ENCODE results near the gene PTPRN2. TPM values are rescaled to one million over a fixed set of nuclear protein-coding genes. Genes with fewer than 3 reads are reported as not detected.

PTPRN2 gene
- total RNA-seq, 1 experiment from 2014 or later, result 0.11 TPM

- BruUV-seq (replicated peaks), result no TSS peak
- CTCF ChIA-PET, result no interaction called here
- POLR2A ChIA-PET (ENCODE audit: low non-redundant PET), result no interaction called here
- Histone ChIP-seq H3K27ac (ENCODE audit: low read depth, low read length, poor library complexity, severe bottlenecking) (no peak overlapping the region), H3K4me3 (ENCODE audit: low read depth, low read length, poor library complexity, severe bottlenecking) (no peak overlapping the region), H3K27me3 (replicated peaks; ENCODE audit: insufficient read depth, low read depth, low read length, poor library complexity) (peaks cover 6% of the 10 kb centered on the region), H3K9me3 (ENCODE audit: low read depth, low read length, poor library complexity, severe bottlenecking) (peaks cover 6% of the 10 kb centered on the region), H3K4me1 (ENCODE audit: insufficient read depth, low read length, poor library complexity, severe bottlenecking) (no peaks in the 10 kb centered on the region), H3K36me3 (ENCODE audit: insufficient read depth, low read length, poor library complexity, severe bottlenecking) (no peaks in the 10 kb centered on the region)
- DNase-seq (ENCODE audit: low spot score), result no peak
- intact Hi-C loops (cut with micrococcal nuclease; ENCODE audit: unreplicated experiment), result no loop called here
- TF ChIP-seq EZH2 (IDR thresholded peaks at IDR 0.05; ENCODE audit: borderline replicate concordance, low read depth, low read length, poor library complexity, severe bottlenecking) (no peak), CTCF (conservative IDR thresholded peaks at IDR 0.05; ENCODE audit: low read depth, low read length) (no peak)
Measured at GRCh38 chr7:157955348-157955999, 632.1 kb downstream of the PTPRN2 start.

GRCh38 chr7:157954901-157955300 lies 632.7 kb downstream of the PTPRN2 start:
- Histone ChIP-seq H3K4me3 (ENCODE audit: low read depth, low read length, poor library complexity, severe bottlenecking) (no peak overlapping the region), H3K36me3 (ENCODE audit: insufficient read depth, low read length, poor library complexity, severe bottlenecking) (no peaks in the 10 kb centered on the region), H3K27me3 (replicated peaks; ENCODE audit: insufficient read depth, low read depth, low read length, poor library complexity) (no peaks in the 10 kb centered on the region), H3K27ac (ENCODE audit: low read depth, low read length, poor library complexity, severe bottlenecking) (no peak overlapping the region), H3K9me3 (ENCODE audit: low read depth, low read length, poor library complexity, severe bottlenecking) (peaks cover 6% of the 10 kb centered on the region), H3K4me1 (ENCODE audit: insufficient read depth, low read length, poor library complexity, severe bottlenecking) (no peaks in the 10 kb centered on the region)
- DNase-seq (ENCODE audit: low spot score), result no peak
- BruUV-seq (replicated peaks), result no TSS peak
- ChIA-PET CTCF (no interaction called here), POLR2A (ENCODE audit: low non-redundant PET) (no interaction called here)
- TF ChIP-seq CTCF (conservative IDR thresholded peaks at IDR 0.05; ENCODE audit: low read depth, low read length) (no peak), EZH2 (IDR thresholded peaks at IDR 0.05; ENCODE audit: borderline replicate concordance, low read depth, low read length, poor library complexity, severe bottlenecking) (no peak)
- intact Hi-C loops (cut with micrococcal nuclease; ENCODE audit: unreplicated experiment), result no loop called here

- Histone ChIP-seq H3K4me1 (ENCODE audit: insufficient read depth, low read length, poor library complexity, severe bottlenecking) (no peaks in the 10 kb centered on the region), H3K4me3 (ENCODE audit: low read depth, low read length, poor library complexity, severe bottlenecking) (no peak overlapping the region), H3K27me3 (replicated peaks; ENCODE audit: insufficient read depth, low read depth, low read length, poor library complexity) (no peaks in the 10 kb centered on the region), H3K9me3 (ENCODE audit: low read depth, low read length, poor library complexity, severe bottlenecking) (no peaks in the 10 kb centered on the region), H3K27ac (ENCODE audit: low read depth, low read length, poor library complexity, severe bottlenecking) (no peak overlapping the region), H3K36me3 (ENCODE audit: insufficient read depth, low read length, poor library complexity, severe bottlenecking) (no peaks in the 10 kb centered on the region)
- CTCF ChIA-PET, result interaction anchor here (0.9 kb wide), 1 partner anchor 547 kb away, joined by 3 read pairs; no protein-coding TSS in a partner anchor
- no peak for DNase-seq (ENCODE audit: low spot score)
- TF ChIP-seq CTCF (conservative IDR thresholded peaks at IDR 0.05; ENCODE audit: low read depth, low read length) (no peak), EZH2 (IDR thresholded peaks at IDR 0.05; ENCODE audit: borderline replicate concordance, low read depth, low read length, poor library complexity, severe bottlenecking) (no peak)
- intact Hi-C loops (cut with micrococcal nuclease; ENCODE audit: unreplicated experiment), result no loop called here
- POLR2A ChIA-PET (ENCODE audit: low non-redundant PET), result no interaction called here
- no TSS peak for BruUV-seq (replicated peaks)
Measured at GRCh38 chr7:157952841-157953645, 634.6 kb downstream of the PTPRN2 start.

Measured in A673 (cell line).